Smooth muscle cell (in vitro differentiated cells): ENCODE data around the gene SORCS3. TPM values are rescaled to one million over a fixed set of nuclear protein-coding genes. Genes with fewer than 3 reads are reported as not detected.

ENCODE experiments used
- DNase-seq: peaks from one replicate; lab custom pipeline; 2025; ENCODE audit not compliant: unreplicated experiment; lab: John Stamatoyannopoulos, UW
- H2AFZ ChIP-seq: fragments of 200-600 bp; sonication (generic); 2 replicates; pipeline ENCODE4 v1.6.0; 2016; ENCODE audit warnings: antibody characterized with exemption, low read depth, mild to moderate bottlenecking
- H3F3A ChIP-seq: fragments of 200-600 bp; sonication (generic); 2 replicates; pipeline ENCODE4 v1.6.0; 2017; ENCODE audit warnings: antibody characterized with exemption, low read depth
- H3K27ac ChIP-seq: fragments of 200-600 bp; sonication (generic); 2 replicates; pipeline ENCODE4 v1.5.1; 2016; ENCODE audit warnings: low read depth, mild to moderate bottlenecking
- H3K27me3 ChIP-seq: fragments of 200-600 bp; sonication (generic); 2 replicates; pipeline ENCODE4 v1.6.1; 2016; ENCODE audit warnings: low read depth, mild to moderate bottlenecking
- H3K36me3 ChIP-seq: fragments of 200-600 bp; sonication (generic); 2 replicates; pipeline ENCODE4 v1.5.1; 2016; ENCODE audit warnings: low read depth
- H3K4me1 ChIP-seq: fragments of 200-600 bp; sonication (generic); 2 replicates; pipeline ENCODE4 v1.5.1; 2016; ENCODE audit warnings: low read depth
- H3K4me2 ChIP-seq: fragments of 200-600 bp; sonication (generic); 2 replicates; pipeline ENCODE4 v1.6.0; 2016; ENCODE audit warnings: mild to moderate bottlenecking
- H3K4me3 ChIP-seq: fragments of 200-600 bp; sonication (generic); 2 replicates; pipeline ENCODE4 v1.5.1; 2016; ENCODE audit warnings: mild to moderate bottlenecking
- H3K79me2 ChIP-seq: fragments of 200-600 bp; sonication (generic); 2 replicates; pipeline ENCODE4 v1.6.0; 2016; ENCODE audit warnings: low read depth, mild to moderate bottlenecking
- H3K9ac ChIP-seq: fragments of 200-600 bp; sonication (generic); 2 replicates; pipeline ENCODE4 v1.6.0; 2016; ENCODE audit warnings: low read depth
- H3K9me3 ChIP-seq: fragments of 200-600 bp; sonication (generic); replicated peaks from 2 replicates; pipeline ENCODE4 v1.5.1; 2016; ENCODE audit warnings: low read depth
- H4K20me1 ChIP-seq: fragments of 200-600 bp; sonication (generic); 2 replicates; pipeline ENCODE4 v1.6.0; 2016; ENCODE audit warnings: low read depth
- CTCF ChIP-seq: fragments of 200-600 bp; sonication (generic); IDR thresholded peaks from 2 replicates; pipeline ENCODE4 v1.5.1; 2017; ENCODE audit warnings: borderline replicate concordance, mild to moderate bottlenecking, antibody characterized with exemption; ENCODE audit not compliant: insufficient read depth, poor library complexity, severe bottlenecking
- WGBS: methylation state at CpG from one replicate; pipeline ENCODE4 v1.1.7; 2016; ENCODE audit warnings: low lambda C conversion rate; 5-methylcytosine and 5-hydroxymethylcytosine counted together
- polyA plus RNA-seq: library from polyadenylated mRNA; unstranded; fragments of >200 nt; fragmentation: Nextera tagmentation; extraction: Ambion mirVana; gene quantifications from 2 replicates; pipeline ENCODE4 v1.2.1, GENCODE V29; 2016
- total RNA-seq: library from RNA; depleted of rRNA; stranded (reverse); fragments of >200 nt; gene quantifications from 2 replicates; pipeline ENCODE4 v1.2.3, GENCODE V29; 2014

SORCS3 gene
- total and polyA plus RNA-seq, 2 experiments from 2014 or later: not detected

DNA sequence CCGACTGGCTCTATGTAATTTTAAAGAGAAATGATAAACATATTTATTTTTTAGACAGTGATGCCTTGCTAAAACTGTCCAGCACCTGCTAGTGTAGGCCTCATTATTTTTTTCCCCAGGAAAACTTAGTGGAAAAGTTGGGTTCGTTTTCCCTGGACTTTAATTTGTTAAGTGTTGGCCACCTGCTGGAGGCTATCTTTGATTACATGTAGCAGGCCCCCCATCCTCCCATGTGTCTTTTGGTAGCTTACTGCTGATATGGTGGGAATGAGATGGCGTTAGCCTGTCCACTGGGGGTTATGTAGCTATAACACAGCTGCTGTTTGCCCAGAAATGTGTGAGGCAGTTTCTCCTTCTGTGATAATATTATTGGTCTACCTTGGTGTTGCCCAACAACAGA lies 265.0 kb downstream of the SORCS3 start:
- no peaks in the 10 kb centered on the region for H3K9me3 ChIP-seq
- 67% methylated on average over 3 of the region's 3 CpGs for WGBS
- no peaks in the 10 kb centered on the region for H3F3A ChIP-seq
- H3K9ac ChIP-seq: no peak overlapping the region
- no peak overlapping the region for H3K4me3 ChIP-seq
- no peaks in the 10 kb centered on the region for H3K79me2 ChIP-seq
- no peak overlapping the region for H3K4me2 ChIP-seq
- no peak for DNase-seq
- no peaks in the 10 kb centered on the region for H3K36me3 ChIP-seq
- H3K4me1 ChIP-seq: peaks cover 18% of the 10 kb centered on the region
- peaks cover 44% of the 10 kb centered on the region for H3K27me3 ChIP-seq
- H2AFZ ChIP-seq: no peak overlapping the region
- TF ChIP-seq CTCF: no peak
- H3K27ac ChIP-seq: no peak overlapping the region
- H4K20me1 ChIP-seq: no peaks in the 10 kb centered on the region

GRCh38 chr10:104907521-104907920 lies 266.4 kb downstream of the SORCS3 start:
- Histone ChIP-seq H3K27me3 (peaks cover 43% of the 10 kb centered on the region), H3K4me2 (no peak overlapping the region), H3K4me1 (peaks cover 18% of the 10 kb centered on the region), H3K9ac (no peak overlapping the region), H3K27ac (no peak overlapping the region), H4K20me1 (no peaks in the 10 kb centered on the region), H3K9me3 (no peaks in the 10 kb centered on the region), H2AFZ (no peak overlapping the region), H3K36me3 (no peaks in the 10 kb centered on the region), H3K4me3 (no peak overlapping the region), H3F3A (no peaks in the 10 kb centered on the region), H3K79me2 (no peaks in the 10 kb centered on the region)
- no peak for TF ChIP-seq CTCF
- DNase-seq: no peak
- WGBS: 79% methylated on average over 4 of the region's 4 CpGs

GRCh38 chr10:104908581-104908980 lies 267.5 kb downstream of the SORCS3 start:
- no peaks in the 10 kb centered on the region for H3K79me2 ChIP-seq
- no peak for TF ChIP-seq CTCF

GRCh38 chr10:104910712-104911111 lies 269.6 kb downstream of the SORCS3 start:
- WGBS: 80% methylated on average over 3 of the region's 3 CpGs
- H3K4me3 ChIP-seq: no peak overlapping the region
- H3K4me1 ChIP-seq: peaks cover 14% of the 10 kb centered on the region
- H3F3A ChIP-seq: no peaks in the 10 kb centered on the region
- no peaks in the 10 kb centered on the region for H4K20me1 ChIP-seq
- no peak for TF ChIP-seq CTCF
- no peak overlapping the region for H3K27ac ChIP-seq
- H3K36me3 ChIP-seq: no peaks in the 10 kb centered on the region
- H3K9me3 ChIP-seq: no peaks in the 10 kb centered on the region
- DNase-seq: no peak
- H3K9ac ChIP-seq: no peak overlapping the region
- H3K79me2 ChIP-seq: no peaks in the 10 kb centered on the region
- H3K4me2 ChIP-seq: no peak overlapping the region
- H2AFZ ChIP-seq: no peak overlapping the region
- H3K27me3 ChIP-seq: peaks cover 50% of the 10 kb centered on the region

More at GRCh38 chr10:104908581-104908980, 267.5 kb downstream of the SORCS3 start:
- Histone ChIP-seq H3K4me1 (peaks cover 18% of the 10 kb centered on the region), H3K9me3 (no peaks in the 10 kb centered on the region), H3K36me3 (no peaks in the 10 kb centered on the region), H3K9ac (no peak overlapping the region), H2AFZ (no peak overlapping the region), H3K27me3 (peaks cover 51% of the 10 kb centered on the region), H3K4me2 (no peak overlapping the region), H3F3A (no peaks in the 10 kb centered on the region), H4K20me1 (no peaks in the 10 kb centered on the region), H3K4me3 (no peak overlapping the region), H3K27ac (no peak overlapping the region)
- no peak for DNase-seq
- 87% methylated on average over 2 of the region's 2 CpGs for WGBS
